Prostate gland (tissue), 2 donors: ENCODE results near the gene PHC2.

Experiments
- POLR2A ChIP-seq: fragments of 450-650 bp; IDR thresholded peaks from one replicate; pipeline ENCODE4 v1.6.1; 2016; ENCODE audit warnings: antibody characterized with exemption, mild to moderate bottlenecking
- TF ChIP-seq, protein P1 (sequence below), 4 experiments: fragments of 200-600 bp in 2 of 4; fragments of 450-650 bp in 2 of 4; sonication (generic) in 2 of 4; IDR thresholded peaks; 1 replicate in 3 of 4; 2 replicates in 1 of 4; pipeline ENCODE4 v1.5.1; 2016 to 2019; ENCODE audit warnings: antibody characterized with exemption in 4 of 4, mild to moderate bottlenecking in 2 of 4, moderate library complexity in 2 of 4

DNA sequence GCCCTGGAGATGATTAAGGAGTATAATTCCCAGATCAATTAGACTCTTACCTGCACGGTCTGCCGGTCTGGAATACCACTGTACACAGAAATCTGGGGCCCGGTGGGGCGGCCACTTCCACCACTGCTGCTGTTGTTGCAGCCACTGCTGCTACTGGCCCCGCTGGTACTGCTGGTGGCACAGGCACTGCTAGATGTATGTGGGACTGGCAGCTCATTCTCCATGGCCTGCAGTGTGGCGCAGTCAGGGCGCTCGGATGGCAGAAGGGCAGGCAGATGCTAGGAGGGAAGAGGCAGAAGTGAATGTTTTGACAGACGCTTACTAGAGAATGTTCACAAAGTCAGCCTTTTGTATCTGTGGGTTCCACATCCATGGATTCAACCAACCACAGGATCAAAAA is 55.6 kb downstream of the PHC2 start:
- no peak for TF ChIP-seq POLR2A
- TF ChIP-seq, protein P1, sequence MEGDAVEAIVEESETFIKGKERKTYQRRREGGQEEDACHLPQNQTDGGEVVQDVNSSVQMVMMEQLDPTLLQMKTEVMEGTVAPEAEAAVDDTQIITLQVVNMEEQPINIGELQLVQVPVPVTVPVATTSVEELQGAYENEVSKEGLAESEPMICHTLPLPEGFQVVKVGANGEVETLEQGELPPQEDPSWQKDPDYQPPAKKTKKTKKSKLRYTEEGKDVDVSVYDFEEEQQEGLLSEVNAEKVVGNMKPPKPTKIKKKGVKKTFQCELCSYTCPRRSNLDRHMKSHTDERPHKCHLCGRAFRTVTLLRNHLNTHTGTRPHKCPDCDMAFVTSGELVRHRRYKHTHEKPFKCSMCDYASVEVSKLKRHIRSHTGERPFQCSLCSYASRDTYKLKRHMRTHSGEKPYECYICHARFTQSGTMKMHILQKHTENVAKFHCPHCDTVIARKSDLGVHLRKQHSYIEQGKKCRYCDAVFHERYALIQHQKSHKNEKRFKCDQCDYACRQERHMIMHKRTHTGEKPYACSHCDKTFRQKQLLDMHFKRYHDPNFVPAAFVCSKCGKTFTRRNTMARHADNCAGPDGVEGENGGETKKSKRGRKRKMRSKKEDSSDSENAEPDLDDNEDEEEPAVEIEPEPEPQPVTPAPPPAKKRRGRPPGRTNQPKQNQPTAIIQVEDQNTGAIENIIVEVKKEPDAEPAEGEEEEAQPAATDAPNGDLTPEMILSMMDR (IDR thresholded peaks at IDR 0.05), result no peak
